K562 (cell line): ENCODE measurements around the gene ROM1. TPM values are rescaled to one million over a fixed set of nuclear protein-coding genes. Genes with fewer than 3 reads are reported as not detected.

ENCODE experiments used
- AFF4 ChIP-seq: sonication (generic); formaldehyde crosslinking; IDR thresholded peaks from 2 replicates; pipeline ENCODE4 v1.8.0; 2023; ENCODE audit warnings: mild to moderate bottlenecking, missing genetic modification reagents
- CEBPB ChIP-seq: fragments of 450-650 bp; IDR thresholded peaks from 2 replicates; pipeline ENCODE4 v1.6.1; 2016; ENCODE audit warnings: missing genetic modification characterization, missing compliant biosample characterization
- CTBP1 ChIP-seq: fragments of 450-650 bp; IDR thresholded peaks from 2 replicates; pipeline ENCODE4 v1.6.1; 2016; ENCODE audit warnings: borderline replicate concordance
- ESRRA ChIP-seq: fragments of 450-650 bp; IDR thresholded peaks from 2 replicates; pipeline ENCODE4 v1.6.1; 2014; ENCODE audit warnings: low read depth, mild to moderate bottlenecking, moderate library complexity, borderline replicate concordance
- ILK ChIP-seq: fragments of 450-650 bp; IDR thresholded peaks from 2 replicates; pipeline ENCODE4 v1.6.1; 2016; ENCODE audit warnings: missing genetic modification characterization, low read depth, mild to moderate bottlenecking, missing compliant biosample characterization, moderate library complexity, borderline replicate concordance
- KDM4B ChIP-seq, 2 experiments: fragments of 450-650 bp in 1 of 2; sonication (generic) in 1 of 2; IDR thresholded peaks; 2 replicates each; pipeline ENCODE4 v1.6.1; 2016 to 2017; ENCODE audit warnings: borderline replicate concordance in 2 of 2, antibody characterized with exemption in 1 of 2, low read depth in 1 of 2, mild to moderate bottlenecking in 1 of 2
- MAX ChIP-seq: sonication (generic); formaldehyde crosslinking; IDR thresholded peaks from 2 replicates; pipeline ENCODE4 v1.9.0; 2022; ENCODE audit warnings: mild to moderate bottlenecking, missing genetic modification reagents
- MCM3 ChIP-seq: fragments of 450-650 bp; IDR thresholded peaks from 2 replicates; pipeline ENCODE4 v1.6.1; 2016
- NFXL1 ChIP-seq: fragments of 450-650 bp; formaldehyde crosslinking; IDR thresholded peaks from 2 replicates; pipeline ENCODE4 v1.4.0; 2021; ENCODE audit warnings: mild to moderate bottlenecking
- POLR2G ChIP-seq: fragments of 200-400 bp; formaldehyde crosslinking; IDR thresholded peaks from 2 replicates; pipeline ENCODE4 v1.6.1; 2017; ENCODE audit warnings: low read depth, mild to moderate bottlenecking, antibody characterized with exemption, low read length, moderate library complexity
- REST ChIP-seq, 2 experiments: fragments of 450-650 bp; formaldehyde crosslinking in 1 of 2; IDR thresholded peaks; 2 replicates each; pipeline versions ENCODE4 v1.4.0 to v1.6.1; 2014 to 2020; ENCODE audit warnings: mild to moderate bottlenecking in 2 of 2, borderline replicate concordance in 1 of 2, low read depth in 1 of 2
- SRSF3 ChIP-seq: fragments of 200-400 bp; formaldehyde crosslinking; IDR thresholded peaks from 2 replicates; pipeline ENCODE4 v1.6.1; 2016; ENCODE audit warnings: mild to moderate bottlenecking, low read length, moderate library complexity; ENCODE audit not compliant: insufficient read depth
- TEAD1 ChIP-seq, 2 experiments: fragments of 450-650 bp in 1 of 2; sonication (generic) in 1 of 2; formaldehyde crosslinking; IDR thresholded peaks; 2 replicates each; pipeline versions ENCODE4 v1.4.0 to v1.8.0; 2020 to 2022; ENCODE audit warnings: mild to moderate bottlenecking in 2 of 2, missing genetic modification reagents in 1 of 2
- ZNF354B ChIP-seq: fragments of 250-450 bp; sonication (Bioruptor Pico); IDR thresholded peaks from 2 replicates; pipeline ENCODE4 v1.4.0; 2020
- ZNF57 ChIP-seq: fragments of 450-650 bp; formaldehyde crosslinking; IDR thresholded peaks from 2 replicates; pipeline ENCODE4 v1.4.0; 2020; ENCODE audit warnings: mild to moderate bottlenecking, moderate library complexity
- polyA plus RNA-seq, 8 experiments: library from polyadenylated mRNA; depleted of rRNA in 4 of 8; stranded (reverse) in 5 of 8; unstranded in 3 of 8; fragments of >200 nt; fragmentation: Nextera tagmentation in 2 of 8; fragmentation: Illumina TruSeq in 1 of 8; extraction: Ambion mirVana in 2 of 8; extraction: Trizol in 1 of 8; gene quantifications; 2 replicates each; pipeline versions ENCODE4 v1.2.1 to v1.2.3, GENCODE V29; 2011 to 2014; ENCODE audit warnings: inconsistent platforms in 1 of 8, missing spikeins in 1 of 8
- total RNA-seq, 7 experiments: library from RNA; depleted of rRNA in 6 of 7; stranded (reverse); fragments of >200 nt in 6 of 7; fragmentation: Illumina TruSeq in 2 of 7; extraction: Trizol in 2 of 7; gene quantifications; 2 replicates each; pipeline versions ENCODE4 v1.2.1 to v1.2.3, GENCODE V29; 2011 to 2021; ENCODE audit warnings: low replicate concordance in 1 of 7

ROM1 gene
- total and polyA plus RNA-seq, 9 of the 15 experiments (the other 6 are each of a cell fraction or from before 2014, with no cell fraction given), result 0.75 to 4.0 (median 2.6) TPM

GRCh38 chr11:62593434-62594044 is 19.5 kb upstream of the ROM1 start (continued):
- TF ChIP-seq REST (IDR thresholded peaks at IDR 0.05; ENCODE audit: borderline replicate concordance) (peak; percentile 62; the same call in 1 of the 2 replicates), REST (CRISPR knock-in tag; IDR thresholded peaks at IDR 0.05; ENCODE audit: low read depth) (no peak), NFXL1 (CRISPR knock-in tag) (no peak), ILK (tag) (no peak), POLR2G (peak; percentile 30; the same call in 1 of the 2 replicates), KDM4B (IDR thresholded peaks at IDR 0.05; ENCODE audit: borderline replicate concordance in 2 of 2, low read depth in 1 of 2) (no peak), ZNF354B (CRISPR knock-in tag) (no peak), ESRRA (0 out of 2 replicates have a peak, but pooled peaks have one; percentile 18), MCM3 (no peak), MAX (peak; percentile 74), CEBPB (tag) (no peak), ZNF57 (CRISPR knock-in tag) (no peak), SRSF3 (no peak), AFF4 (no peak), CTBP1 (0 out of 2 replicates have a peak, but pooled peaks have one; percentile 47), TEAD1 (CRISPR knock-in tag; IDR thresholded peaks at IDR 0.05) (peak in 1 of 2 experiments; percentile 61; a peak in 1 of 4 replicates)
